Vagina (tissue), 2 donors: ENCODE measurements around the gene MYH4. TPM values are rescaled to one million over a fixed set of nuclear protein-coding genes. Genes with fewer than 3 reads are reported as not detected.

Experiments used
- DNase-seq, 2 donors: peaks; one replicate each; pipeline ENCODE4 v3.0.0-alpha.2; 2017; ENCODE audit errors: extremely low spot score in 2 of 2
- H3K27ac ChIP-seq: fragments of 200-600 bp; sonication (generic); one replicate; pipeline ENCODE4 v1.5.1; 2019
- H3K27me3 ChIP-seq: fragments of 200-600 bp; sonication (generic); one replicate; pipeline ENCODE4 v1.5.1; 2019
- H3K36me3 ChIP-seq, 2 donors: fragments of 200-600 bp; sonication (generic); one replicate each; pipeline ENCODE4 v1.5.1; 2017 to 2019
- H3K4me1 ChIP-seq: fragments of 200-600 bp; sonication (generic); one replicate; pipeline ENCODE4 v1.5.1; 2019
- H3K4me3 ChIP-seq, 2 donors: fragments of 200-600 bp; sonication (generic); 1 replicate in 1 of 2; 2 replicates in 1 of 2; pipeline ENCODE4 v1.5.1; 2016 to 2019
- H3K9me3 ChIP-seq: fragments of 200-600 bp; sonication (generic); one replicate; pipeline ENCODE4 v1.5.1; 2019
- POLR2A ChIP-seq, 2 donors: fragments of 450-650 bp; IDR thresholded peaks; one replicate each; pipeline ENCODE4 v1.6.1; 2017; ENCODE audit warnings: antibody characterized with exemption in 2 of 2, mild to moderate bottlenecking in 2 of 2, moderate library complexity in 2 of 2
- POLR2AphosphoS5 ChIP-seq, 2 donors: sonication (generic); formaldehyde crosslinking; IDR thresholded peaks; one replicate each; pipeline ENCODE4 v1.9.0; 2017; ENCODE audit warnings: antibody characterized with exemption in 2 of 2, mild to moderate bottlenecking in 2 of 2, low read depth in 1 of 2; ENCODE audit not compliant: insufficient read depth in 1 of 2
- intact Hi-C: fragments of 100-400 bp; cut with DNase I; formaldehyde crosslinking; loops from one replicate; pipeline ENCODE4 v1.15.1; 2023
- total RNA-seq: library from RNA; depleted of rRNA; stranded (reverse); fragments of >200 nt; gene quantifications from one replicate; pipeline ENCODE4 v1.2.3, GENCODE V29; 2016
- TF ChIP-seq, protein P1 (sequence below), 3 experiments: fragments of 450-650 bp in 2 of 3; fragments of 200-600 bp in 1 of 3; sonication (generic) in 1 of 3; IDR thresholded peaks; one replicate each; pipeline ENCODE4 v1.5.1; 2017 to 2019; ENCODE audit warnings: antibody characterized with exemption in 3 of 3, mild to moderate bottlenecking in 2 of 3, moderate library complexity in 2 of 3

The MYH4 gene
- total RNA-seq, 1 donor from 2014 or later = not detected

DNA sequence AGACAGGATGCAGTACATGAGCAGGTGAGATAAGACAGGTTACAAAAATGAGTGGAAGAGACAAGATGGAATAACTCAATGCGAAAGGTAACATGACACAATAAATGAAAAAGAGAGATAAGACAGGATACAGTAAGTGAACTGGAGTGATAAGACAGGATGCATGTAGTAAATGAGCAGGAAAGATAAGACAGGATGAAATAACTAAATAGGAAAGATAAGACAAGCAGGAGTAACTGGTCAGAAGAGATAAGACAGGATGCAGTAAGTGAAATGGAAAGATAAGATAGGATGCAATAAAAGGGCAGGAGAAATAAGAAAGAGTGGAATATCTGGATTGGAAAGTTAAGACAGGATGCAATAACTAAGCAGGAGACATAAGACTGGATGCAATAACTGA lies 8.3 kb upstream of the MYH4 start:
- TF ChIP-seq POLR2AphosphoS5 (IDR thresholded peaks at IDR 0.05; ENCODE audit: insufficient read depth in 1 of 2, low read depth in 1 of 2) (no peak), POLR2A (IDR thresholded peaks at IDR 0.05) (no peak)
- TF ChIP-seq, protein P1, sequence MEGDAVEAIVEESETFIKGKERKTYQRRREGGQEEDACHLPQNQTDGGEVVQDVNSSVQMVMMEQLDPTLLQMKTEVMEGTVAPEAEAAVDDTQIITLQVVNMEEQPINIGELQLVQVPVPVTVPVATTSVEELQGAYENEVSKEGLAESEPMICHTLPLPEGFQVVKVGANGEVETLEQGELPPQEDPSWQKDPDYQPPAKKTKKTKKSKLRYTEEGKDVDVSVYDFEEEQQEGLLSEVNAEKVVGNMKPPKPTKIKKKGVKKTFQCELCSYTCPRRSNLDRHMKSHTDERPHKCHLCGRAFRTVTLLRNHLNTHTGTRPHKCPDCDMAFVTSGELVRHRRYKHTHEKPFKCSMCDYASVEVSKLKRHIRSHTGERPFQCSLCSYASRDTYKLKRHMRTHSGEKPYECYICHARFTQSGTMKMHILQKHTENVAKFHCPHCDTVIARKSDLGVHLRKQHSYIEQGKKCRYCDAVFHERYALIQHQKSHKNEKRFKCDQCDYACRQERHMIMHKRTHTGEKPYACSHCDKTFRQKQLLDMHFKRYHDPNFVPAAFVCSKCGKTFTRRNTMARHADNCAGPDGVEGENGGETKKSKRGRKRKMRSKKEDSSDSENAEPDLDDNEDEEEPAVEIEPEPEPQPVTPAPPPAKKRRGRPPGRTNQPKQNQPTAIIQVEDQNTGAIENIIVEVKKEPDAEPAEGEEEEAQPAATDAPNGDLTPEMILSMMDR (IDR thresholded peaks at IDR 0.05) = no peak
- H3K27me3 ChIP-seq = no peaks in the 10 kb centered on the region
- H3K4me3 ChIP-seq = no peak overlapping the region
- intact Hi-C loops = no loop called here
- DNase-seq = no peak
- no peak overlapping the region for H3K27ac ChIP-seq
- H3K9me3 ChIP-seq = no peaks in the 10 kb centered on the region
- no peaks in the 10 kb centered on the region for H3K36me3 ChIP-seq
- H3K4me1 ChIP-seq = no peaks in the 10 kb centered on the region

DNA sequence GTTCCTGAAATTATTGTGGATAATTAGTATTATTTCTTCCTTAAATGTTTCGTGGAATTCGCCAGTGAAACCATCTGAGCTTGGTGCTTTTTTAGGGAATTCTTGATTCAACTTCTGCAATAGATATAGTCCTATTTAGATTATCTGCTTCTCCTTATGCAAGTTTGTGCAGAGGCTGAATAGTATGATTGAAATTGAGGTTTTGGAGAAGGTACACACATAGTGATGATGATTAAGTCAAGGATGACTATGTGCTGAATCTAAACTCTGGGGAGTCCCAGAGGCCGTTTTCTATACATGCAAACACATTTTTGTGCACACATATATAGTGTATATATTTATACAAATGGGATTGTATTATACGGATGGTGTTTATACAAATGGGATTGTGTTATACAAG lies 5.2 kb upstream of the MYH4 start:
- Histone ChIP-seq H3K4me3 (no peak overlapping the region), H3K9me3 (no peaks in the 10 kb centered on the region), H3K4me1 (no peaks in the 10 kb centered on the region), H3K36me3 (no peaks in the 10 kb centered on the region), H3K27ac (no peak overlapping the region), H3K27me3 (no peaks in the 10 kb centered on the region)
- no peak for DNase-seq
- intact Hi-C loops = no loop called here
- TF ChIP-seq POLR2AphosphoS5 (IDR thresholded peaks at IDR 0.05; ENCODE audit: insufficient read depth in 1 of 2, low read depth in 1 of 2) = no peak
- TF ChIP-seq, protein P1 (IDR thresholded peaks at IDR 0.05) = no peak
- TF ChIP-seq POLR2A (IDR thresholded peaks at IDR 0.05) = no peak

DNA sequence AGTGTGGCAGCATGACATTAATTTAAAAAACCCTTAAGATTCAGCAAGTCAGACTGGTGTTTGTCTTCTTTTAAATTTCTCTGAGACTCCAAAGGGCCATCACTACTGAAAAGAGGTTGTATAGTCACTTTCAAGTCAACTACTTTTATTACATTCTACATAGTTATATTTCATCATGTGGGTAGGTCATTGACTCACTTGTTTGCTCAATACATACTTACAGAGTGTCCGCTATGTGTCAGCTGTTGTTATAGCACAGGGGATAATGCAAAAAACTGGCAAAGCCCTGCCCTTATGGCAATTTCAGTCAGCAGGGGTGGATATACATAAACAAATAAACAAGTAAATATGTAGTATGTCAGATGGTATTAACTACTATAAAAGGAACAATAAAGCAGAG lies 2.5 kb upstream of the MYH4 start:
- TF ChIP-seq POLR2AphosphoS5 (IDR thresholded peaks at IDR 0.05; ENCODE audit: insufficient read depth in 1 of 2, low read depth in 1 of 2) (no peak), POLR2A (IDR thresholded peaks at IDR 0.05) (no peak)
- TF ChIP-seq, protein P1 (IDR thresholded peaks at IDR 0.05) = no peak
- no peak overlapping the region for H3K27ac ChIP-seq
- H3K9me3 ChIP-seq = no peaks in the 10 kb centered on the region
- H3K4me1 ChIP-seq = no peaks in the 10 kb centered on the region
- no peaks in the 10 kb centered on the region for H3K27me3 ChIP-seq
- no peaks in the 10 kb centered on the region for H3K36me3 ChIP-seq
- intact Hi-C loops = no loop called here
- no peak for DNase-seq
- H3K4me3 ChIP-seq = no peak overlapping the region

DNA sequence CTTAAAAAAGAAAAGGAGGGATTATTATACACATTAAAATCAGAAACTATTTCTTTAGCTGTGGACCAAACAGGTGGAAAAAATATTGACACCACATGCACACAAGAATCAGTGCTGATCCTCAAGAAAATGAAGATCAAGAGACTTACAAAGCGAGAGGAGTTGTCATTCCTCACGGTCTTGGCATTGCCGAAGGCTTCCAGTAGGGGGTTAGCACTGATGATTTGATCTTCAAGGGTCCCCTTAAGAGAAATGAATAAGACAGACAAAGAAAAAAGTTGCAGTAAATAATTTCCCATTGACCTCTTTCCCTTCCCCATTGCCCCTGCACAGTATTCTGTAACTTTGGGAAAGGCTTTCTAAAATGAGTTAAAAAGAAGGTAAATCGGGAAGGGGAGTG lies 6.0 kb downstream of the MYH4 start:
- H3K4me3 ChIP-seq = no peak overlapping the region
- H3K27ac ChIP-seq = no peak overlapping the region
- H3K4me1 ChIP-seq = no peaks in the 10 kb centered on the region
- no peak for DNase-seq
- H3K9me3 ChIP-seq = no peaks in the 10 kb centered on the region
- no peak for TF ChIP-seq POLR2AphosphoS5 (IDR thresholded peaks at IDR 0.05; ENCODE audit: insufficient read depth in 1 of 2, low read depth in 1 of 2)
- TF ChIP-seq, protein P1 (IDR thresholded peaks at IDR 0.05) = no peak
- no peak for TF ChIP-seq POLR2A (IDR thresholded peaks at IDR 0.05)
- no peaks in the 10 kb centered on the region for H3K36me3 ChIP-seq
- intact Hi-C loops = no loop called here
- no peaks in the 10 kb centered on the region for H3K27me3 ChIP-seq

DNA sequence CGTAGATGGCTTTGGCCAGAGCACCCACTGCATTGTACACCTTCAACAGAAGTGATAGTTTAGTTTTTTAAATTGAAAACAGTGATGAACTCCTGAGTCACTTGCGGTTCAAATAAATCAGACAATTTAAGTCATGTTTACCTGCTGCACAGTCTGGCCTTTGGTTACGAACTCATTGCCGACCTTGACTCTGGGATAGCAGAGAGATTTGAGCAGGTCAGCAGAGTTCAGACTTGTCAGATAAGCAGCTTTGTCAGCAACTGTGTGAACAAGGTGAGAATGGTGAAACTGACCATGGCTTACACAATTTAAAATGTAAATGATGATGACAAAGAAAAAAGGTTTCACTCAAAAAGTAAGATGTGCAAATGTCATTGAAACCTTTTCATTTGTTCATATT lies 9.3 kb downstream of the MYH4 start:
- Histone ChIP-seq H3K4me1 (no peaks in the 10 kb centered on the region), H3K36me3 (no peaks in the 10 kb centered on the region), H3K27me3 (no peaks in the 10 kb centered on the region), H3K27ac (no peak overlapping the region), H3K9me3 (no peaks in the 10 kb centered on the region), H3K4me3 (no peak overlapping the region)
- no peak for TF ChIP-seq POLR2AphosphoS5 (IDR thresholded peaks at IDR 0.05; ENCODE audit: insufficient read depth in 1 of 2, low read depth in 1 of 2)
- TF ChIP-seq POLR2A (IDR thresholded peaks at IDR 0.05) = no peak
- TF ChIP-seq, protein P1 (IDR thresholded peaks at IDR 0.05) = no peak
- intact Hi-C loops = no loop called here
- no peak for DNase-seq
